GM18511 (cell line): ENCODE measurements around the gene GRK3.

Experiments used
- ATAC-seq: cut with Tn5 transposase; IDR thresholded peaks from one replicate; pipeline ENCODE4 v1.9.1; 2021; ENCODE audit warnings: mild to moderate bottlenecking, moderate library complexity; ENCODE audit not compliant: unreplicated experiment

GRK3 gene

DNA sequence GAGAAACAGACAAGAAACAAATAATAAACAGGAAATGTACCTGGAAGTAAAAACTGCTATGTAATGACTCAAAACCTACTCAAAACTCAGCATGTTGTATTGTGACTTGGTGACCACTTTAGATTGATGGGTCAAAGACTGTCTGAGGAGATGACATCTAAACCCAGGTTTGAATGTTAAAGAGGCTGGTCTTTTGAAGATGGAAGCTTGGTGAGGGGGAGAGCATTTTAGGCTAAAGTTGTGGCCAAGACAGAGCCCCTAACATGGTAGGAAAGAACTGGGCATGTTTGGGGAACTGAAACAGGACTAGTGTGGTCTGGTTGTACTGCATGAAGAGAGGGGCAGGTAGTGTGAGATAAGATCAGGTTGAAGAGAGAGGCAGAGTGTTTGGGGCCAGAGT lies 92.2 kb downstream of the GRK3 start:
- ATAC-seq: peak; percentile 93

DNA sequence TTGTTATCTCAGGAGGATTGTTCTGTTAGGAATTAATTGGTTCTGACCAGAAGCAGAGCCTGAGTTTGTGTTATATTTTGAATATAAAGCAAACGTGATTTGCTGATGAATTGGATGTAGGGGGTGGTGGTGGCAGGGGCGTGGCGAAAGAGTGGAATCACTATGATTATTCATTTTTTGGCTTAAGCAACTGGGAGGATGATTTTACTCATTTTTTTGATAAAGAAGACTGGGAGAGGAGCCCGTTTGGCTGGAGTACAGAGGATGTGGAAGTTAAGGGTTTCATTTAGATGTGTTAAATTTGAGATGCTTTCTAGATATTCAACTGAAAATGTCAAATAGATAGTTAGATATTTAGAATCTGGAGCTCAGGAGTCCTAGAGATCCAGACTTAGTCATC lies 94.2 kb downstream of the GRK3 start:
- ATAC-seq: no peak

DNA sequence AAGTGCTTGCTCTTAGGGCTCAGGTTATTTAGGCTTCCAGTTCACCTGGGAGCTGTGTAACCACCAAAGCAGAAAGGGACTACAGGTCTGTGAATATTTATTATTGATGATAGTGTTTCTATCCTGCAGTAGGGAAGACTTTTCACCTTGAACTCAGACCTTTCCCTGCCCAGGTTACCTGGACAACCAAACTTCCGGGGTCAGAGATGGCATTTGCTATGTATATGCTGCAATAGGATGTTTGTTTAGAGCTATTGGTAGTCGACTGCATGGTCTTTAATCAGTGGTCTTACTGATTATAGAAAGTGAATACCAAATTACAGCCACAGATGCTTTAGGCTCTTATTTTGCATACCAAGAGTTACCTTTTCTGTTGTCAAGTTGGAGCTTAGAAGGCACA lies 94.9 kb downstream of the GRK3 start:
- ATAC-seq: no peak

DNA sequence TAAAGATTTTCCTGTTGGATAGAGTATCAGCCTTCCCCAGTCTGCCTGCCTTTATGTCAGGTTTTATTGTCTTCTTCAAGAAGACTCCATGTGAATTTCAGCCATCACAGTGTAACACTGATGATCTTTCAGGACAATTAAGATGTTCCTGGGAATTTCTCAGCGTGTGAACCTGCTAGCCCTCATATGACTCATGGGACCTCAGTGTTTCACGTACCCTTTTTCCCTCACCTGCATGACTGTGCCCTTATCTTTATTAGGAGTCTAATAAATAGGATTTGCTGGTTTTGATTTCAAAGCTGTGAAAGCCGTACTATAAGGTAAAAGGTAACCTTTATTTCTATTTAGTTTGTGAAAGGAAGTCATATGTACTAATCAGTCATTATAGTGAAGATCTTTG lies 95.9 kb downstream of the GRK3 start:
- ATAC-seq: no peak

DNA sequence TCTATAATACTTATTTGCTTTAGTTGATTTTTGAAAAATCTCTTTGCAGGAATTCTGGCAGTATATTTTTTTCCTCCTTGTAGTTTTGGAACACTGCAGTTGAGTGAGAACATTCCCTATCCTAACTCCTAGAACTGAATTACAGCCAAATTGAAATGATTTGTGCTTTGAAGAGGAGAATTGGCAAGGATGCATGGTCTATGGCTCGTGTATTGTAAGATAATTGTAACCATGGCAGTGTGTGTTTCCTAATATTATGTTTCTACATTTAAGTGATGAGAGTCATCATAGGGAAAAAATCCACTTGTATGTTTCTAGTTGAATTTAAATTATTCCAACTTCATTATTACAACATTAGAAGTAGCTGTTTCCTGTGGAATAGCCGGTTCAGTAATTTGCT lies 96.6 kb downstream of the GRK3 start:
- ATAC-seq: no peak

DNA sequence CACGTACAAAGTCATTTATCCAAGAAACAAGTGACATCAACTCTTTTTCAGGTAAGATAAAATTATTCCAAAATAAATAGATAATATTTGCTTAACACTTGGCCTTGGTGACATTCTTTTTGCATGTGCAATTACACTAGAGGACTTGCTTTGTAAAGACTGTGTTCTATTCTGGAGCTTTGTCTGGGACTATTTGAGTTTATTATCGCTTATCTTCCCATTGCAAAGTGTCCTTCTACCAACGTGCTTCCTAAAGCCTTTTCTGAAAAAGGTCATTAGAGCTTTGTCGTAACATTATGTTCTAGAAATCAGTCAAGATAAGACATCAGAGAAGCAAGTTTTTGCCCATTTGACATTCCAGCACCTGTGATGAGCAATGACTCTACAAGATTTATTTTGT lies 99.2 kb downstream of the GRK3 start:
- ATAC-seq: no peak

DNA sequence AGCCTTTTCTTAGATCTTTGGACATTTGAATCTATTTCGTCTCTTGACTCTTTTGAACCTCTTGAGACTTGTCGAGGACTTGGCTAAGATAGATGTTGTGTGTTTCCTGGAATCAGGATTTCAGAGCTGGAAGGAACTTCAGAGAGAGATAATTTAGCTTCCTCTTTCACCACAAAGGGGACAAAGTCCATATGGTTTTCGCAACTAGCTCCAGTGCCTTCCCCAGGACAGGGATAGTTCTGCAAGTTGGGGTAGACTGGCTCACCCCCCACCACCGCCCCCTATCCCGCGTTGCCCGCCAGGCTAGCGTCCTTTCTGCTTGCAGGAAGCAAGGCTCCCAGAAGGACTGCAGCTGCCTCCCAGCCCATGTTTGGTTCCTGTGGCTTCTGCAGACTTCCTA lies 101.8 kb downstream of the GRK3 start:
- no peak for ATAC-seq

DNA sequence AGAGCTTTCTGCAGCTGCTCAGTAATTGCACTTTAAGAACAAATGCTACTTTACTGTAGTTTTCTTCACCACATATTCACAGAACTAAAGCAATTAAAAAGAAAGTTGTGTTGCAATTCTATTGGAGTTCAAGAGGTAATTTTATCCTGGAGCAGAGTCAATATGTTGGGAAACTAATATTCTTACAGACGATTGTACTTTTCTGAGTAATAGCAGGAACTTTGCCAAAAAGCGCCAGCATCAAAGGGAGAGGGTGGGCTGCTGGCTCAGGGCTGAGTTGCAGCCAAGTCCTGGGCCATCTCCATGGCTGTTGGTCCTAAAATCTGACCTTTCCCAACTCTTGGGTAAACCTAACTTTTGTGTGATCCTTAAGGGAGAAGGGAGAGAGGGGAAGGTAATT lies 104.0 kb downstream of the GRK3 start:
- ATAC-seq: no peak

DNA sequence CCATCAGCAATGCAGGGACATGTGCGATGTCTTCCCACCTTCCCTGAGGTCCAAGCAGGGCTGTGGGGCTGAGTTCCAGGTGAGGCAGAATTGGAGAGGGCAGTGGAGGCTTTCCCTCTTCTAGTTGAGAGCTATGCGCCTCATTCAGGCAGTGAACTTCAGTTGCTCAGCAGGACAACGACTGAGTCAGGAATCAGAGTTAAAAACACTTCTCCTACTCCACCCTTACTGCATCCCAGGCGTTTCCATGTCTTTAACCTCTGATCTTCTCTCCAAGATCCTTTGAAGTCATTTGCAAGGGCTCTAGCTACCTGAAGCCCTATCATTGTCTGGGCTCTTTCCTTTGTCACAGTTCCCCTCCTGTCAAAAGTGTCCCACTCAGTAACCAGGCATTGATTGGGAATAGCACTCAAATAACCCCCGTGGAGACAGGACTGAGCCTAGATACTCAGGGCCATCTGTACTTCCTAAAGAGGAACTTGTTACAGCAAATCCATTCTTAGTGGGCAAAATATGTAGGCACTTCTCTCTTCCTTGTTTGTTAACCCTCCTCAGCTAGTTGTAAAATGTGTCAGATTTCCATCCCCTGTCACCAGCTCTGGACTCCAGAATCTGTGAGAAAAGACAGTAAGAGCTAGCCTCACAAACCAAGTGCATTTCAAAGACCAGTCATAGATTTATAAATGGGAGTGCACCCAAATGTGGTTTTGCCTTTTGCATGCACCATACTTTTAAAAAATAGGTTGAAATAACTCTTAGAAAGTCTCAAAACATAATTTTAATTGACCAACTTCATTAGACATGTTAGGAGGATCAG lies 105.0 kb downstream of the GRK3 start:
- ATAC-seq: no peak

DNA sequence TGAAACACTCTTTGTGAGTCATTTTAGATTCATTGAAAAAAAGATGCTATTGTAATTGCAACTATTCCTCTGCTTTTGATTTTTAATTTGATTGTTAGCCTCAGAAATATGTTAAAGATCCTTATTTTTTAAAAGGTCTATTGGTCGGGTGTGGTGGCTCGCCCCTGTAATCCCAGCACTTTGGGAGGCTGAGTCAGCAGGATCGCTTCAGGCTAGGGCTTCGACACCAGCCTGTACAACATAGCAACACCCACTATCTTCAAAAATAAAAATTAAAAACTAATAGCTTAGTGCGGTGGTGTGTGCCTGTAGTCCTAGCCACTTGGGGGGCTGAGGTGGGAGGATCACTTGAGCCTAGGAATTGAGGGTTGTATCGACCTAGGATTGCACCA lies 105.6 kb downstream of the GRK3 start:
- no peak for ATAC-seq

DNA sequence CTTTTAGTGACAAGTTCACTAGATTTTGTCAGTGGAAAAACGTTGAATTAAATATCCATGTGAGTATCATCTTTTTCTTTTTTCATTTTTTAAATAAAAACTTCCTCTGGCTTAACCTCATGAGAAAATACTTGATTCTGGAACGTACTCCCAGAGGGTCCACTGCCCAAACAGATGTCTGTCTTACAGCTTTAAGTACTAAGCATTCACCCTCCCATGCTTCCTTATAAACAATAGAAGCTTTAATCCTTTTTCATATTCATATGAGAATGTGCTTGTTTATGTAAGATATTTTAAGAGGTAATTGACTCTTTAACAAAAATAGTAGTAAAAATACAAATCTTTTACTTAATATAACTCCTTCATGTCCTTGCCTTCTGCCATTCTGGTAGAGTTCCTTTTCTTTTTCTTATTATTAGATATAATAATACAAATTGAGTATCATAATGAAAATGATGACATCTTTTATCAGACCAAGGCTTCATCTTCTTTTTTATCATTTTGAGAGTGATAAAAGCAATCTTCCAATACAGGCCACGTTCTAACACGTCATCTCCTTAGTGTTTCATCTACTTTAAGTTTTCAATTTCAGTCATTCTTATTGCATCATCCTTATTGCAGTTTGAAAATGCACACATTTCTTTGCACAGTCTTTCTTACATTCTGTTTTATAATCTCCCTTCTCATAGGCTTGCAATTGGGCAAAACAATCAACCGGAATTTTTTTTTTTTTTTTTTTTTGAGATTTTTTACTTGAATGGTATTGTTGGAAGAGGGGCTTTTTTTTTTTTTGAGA lies 108.0 kb downstream of the GRK3 start:
- no peak for ATAC-seq

DNA sequence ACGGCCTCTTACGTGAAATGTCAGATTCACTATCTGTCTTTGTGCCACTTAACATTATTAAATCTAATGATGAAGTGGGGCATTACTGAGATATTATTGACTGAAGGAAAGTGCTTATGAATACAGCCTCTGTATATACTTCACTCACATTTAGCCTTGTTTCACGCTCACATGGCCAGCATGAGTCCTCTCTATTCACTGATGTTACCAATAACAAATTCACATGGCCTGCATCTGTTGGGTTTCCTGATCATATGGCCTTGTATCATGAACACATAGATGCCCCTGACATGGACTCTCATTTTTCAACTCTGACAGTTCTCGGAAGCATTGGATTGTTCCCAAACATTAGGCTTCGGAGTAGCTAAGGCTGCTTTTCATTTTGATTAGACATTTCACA lies 109.2 kb downstream of the GRK3 start:
- no peak for ATAC-seq

DNA sequence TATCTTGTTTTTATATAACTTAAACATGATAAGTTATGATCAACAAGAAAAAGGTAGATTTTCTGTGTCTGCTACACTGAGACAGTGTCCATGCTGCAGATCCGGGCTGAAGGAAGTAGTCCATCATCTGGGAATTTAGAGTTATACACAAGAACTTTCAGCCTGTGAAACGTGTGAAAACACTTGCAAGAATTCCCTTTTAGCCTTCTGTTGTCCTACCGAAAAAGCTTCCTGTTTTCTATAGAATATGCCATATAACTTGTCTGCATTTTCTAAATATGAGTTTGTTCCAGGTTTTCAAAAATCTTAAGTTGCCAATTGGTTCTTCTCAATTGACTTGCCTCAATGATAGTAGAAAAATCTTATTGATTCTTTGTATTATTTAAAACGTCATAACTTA lies 113.2 kb downstream of the GRK3 start:
- ATAC-seq: no peak

DNA sequence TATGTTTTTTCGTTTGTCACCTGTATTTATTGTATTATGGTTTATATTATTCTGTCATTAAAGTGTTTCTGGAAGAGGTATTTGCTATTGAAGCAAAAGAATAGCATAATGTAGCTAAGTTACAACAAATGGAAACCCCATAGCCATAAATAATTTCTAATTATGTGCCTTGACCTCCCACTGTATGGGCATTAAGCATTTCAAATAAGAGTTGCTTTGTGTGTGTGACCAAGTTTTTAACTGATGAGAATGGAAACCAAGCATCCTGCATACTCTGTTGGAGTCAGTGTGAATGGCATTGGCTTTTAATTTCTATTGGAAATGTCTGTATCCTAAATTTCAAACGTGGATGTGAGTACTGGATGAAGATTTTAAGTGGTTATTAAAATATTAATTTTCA lies 115.6 kb downstream of the GRK3 start:
- no peak for ATAC-seq

DNA sequence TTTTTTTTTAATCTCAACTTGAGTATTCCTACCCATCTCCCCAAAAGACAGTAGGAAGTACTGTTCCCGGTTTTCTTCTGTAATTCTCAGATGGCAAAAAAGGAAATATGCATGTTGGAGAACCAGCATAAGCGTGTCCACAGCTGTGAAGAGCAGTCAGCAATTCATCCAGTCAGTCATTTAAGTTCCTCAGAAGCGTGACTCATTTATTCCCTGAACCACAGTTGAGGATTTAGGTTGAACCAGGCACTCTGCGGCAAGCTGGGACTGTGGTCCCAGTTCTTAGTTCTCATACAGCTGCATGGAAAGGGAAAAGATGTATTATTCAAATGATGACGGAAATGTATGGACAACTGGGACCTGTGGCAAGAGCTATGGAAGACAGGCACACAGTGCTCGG lies 116.5 kb downstream of the GRK3 start:
- no peak for ATAC-seq

DNA sequence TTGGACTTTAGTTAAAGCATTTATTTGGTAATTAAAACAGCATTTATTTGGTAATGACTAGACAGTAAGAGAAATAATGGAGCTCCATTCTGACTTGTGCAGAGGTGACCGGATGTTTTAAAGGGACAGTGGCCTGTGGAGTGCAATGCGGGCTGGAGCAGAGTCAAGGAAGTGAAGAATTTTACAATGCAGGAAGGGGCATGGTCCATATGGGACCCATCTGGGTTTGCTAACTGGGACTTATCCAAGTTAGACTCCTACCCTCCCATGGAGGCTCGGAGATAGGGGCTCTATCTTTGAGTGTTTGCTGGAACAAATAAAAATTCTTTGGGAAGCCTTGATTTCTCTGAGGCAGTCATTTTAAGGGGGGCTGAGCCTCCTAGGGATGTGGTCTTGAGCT lies 117.6 kb downstream of the GRK3 start:
- ATAC-seq: no peak

DNA sequence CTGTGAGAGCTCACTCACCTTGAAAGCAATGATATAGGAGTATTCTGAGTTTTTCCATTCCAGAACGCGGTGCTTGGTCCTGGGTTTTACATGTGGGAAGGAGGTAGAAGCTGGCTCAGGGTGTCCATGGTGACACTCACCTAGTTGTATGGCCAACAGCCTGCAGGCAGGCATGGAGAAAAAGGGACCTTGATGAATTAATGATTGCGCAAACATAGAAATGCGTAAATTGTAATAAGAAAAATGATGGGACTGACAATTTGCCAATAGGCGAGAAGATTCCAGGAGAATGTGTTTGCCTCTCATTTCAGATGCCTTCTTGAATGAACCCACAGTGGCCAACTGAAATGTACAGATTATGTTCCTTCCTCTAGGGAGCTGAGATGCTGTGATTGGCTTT lies 124.2 kb downstream of the GRK3 start:
- ATAC-seq: no peak

DNA sequence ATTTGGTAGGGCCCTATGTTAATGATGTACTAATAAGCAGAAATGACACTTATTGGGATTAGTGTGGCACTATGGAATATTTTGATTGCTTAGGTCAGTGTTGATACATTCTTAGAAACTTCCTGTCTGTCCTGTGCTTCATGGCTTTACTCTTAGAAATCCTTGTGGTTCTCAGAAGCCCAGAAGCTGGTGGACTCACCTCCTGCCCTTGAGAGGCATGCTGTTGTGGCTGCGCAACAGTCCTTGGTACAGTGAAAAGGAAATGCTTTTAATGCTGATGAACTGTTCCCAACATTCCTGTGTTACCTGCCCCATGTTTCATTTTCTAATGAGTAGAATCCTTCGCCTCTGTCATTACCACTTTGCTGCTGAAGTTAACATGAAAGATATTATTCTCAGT lies 125.2 kb downstream of the GRK3 start:
- no peak for ATAC-seq

DNA sequence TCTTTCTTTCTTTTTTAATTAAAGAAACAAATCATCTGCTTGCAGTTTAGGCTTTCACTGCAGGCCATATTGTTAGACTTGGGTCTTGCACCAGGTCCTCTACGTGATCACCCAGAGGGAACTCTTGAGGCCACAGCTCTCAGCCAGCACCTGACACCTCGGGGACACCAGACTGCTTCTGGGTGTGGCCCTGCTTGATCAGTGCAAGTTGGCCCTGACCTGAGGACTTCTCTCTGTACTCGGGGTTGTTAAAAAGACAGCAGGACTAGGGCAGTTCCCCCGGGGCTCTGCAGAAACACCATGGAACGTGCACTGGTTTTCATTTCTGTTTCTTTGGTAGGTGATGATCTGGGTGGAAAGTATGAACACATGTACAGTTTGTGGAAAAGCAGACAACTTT lies 126.3 kb downstream of the GRK3 start:
- ATAC-seq: no peak

DNA sequence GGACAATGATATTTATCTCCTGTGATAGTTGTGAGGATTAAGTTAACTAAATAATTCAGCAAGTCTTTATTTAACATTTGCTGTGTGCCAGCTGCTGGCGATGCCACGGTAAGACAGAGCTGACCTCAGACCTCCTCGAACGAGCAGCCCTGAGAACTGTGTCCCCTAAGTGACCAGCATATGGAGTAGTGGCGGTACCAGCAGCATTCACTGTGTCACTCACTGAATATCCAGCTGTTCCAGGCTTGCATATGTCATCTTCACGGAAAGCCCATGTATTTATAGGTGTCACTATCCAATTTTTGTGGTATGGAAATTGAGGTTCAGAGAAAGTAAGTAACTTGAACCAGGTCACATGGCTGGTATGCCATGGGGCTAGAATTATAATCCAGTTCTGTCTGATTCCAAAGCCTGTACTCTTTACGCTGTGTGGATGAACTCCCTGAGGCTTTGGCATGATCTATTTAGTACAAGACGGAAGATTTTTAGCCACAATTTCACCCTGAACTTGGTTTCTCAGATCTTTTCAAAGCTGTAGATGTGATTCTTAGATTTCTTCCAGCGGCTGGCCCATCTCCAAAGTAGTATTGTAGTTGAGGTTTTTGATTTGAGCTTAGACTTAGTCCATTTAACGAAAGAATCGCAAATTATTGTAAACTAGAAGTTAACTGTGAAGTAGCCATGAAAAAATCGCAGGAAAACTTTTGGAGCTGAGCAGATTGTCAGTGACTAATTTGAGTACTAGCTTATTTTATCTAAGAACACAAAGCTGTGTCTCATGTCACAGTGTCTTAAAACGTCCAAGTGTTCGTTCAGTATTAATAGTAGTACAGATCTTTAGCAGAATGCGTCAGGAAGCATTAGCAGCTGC lies 128.2 kb downstream of the GRK3 start:
- ATAC-seq: no peak

DNA sequence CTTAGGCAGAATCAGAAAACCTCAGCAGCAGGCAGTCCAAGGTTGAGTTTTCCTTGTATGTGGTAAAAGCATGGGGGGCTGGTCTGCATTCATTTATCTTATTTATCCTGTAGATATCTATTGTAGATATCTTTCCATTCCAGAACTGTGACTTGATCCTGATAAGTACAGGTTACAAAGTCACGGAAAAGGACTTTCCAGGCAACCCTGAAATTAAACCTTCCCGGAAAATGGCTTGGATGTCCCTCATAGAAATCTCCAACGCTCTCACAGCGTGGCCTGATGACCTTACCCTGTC lies 128.7 kb downstream of the GRK3 start:
- ATAC-seq: no peak
